ENCODE measurements around the gene MITF. TPM values are rescaled to one million over a fixed set of nuclear protein-coding genes. Genes with fewer than 3 reads are reported as not detected.

The MITF gene
- total RNA-seq, 2 experiments from 2014 or later, result not detected

DNA sequence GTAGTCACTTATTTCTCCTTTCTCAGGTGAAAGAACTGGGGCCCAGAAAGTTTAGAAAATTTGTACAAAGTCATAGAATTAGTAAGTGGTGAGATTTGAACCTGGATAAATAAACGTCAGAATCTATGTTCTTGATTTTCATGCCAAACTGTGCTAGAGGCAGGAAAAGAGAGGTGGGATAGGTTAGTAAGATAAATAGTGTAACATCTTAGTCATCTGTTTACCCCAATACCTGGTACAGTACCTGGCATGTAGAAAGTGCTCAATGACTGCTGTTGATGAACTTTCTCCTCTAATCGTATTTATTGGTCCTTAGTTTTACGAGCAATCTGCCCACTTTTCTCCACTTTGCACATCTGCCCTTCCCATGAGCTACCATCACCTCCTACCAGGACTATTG, 124.9 kb downstream of the MITF start:
- Mint-ChIP-seq H3K4me1 (no peaks in the 10 kb centered on the region), H3K27me3 (no peaks in the 10 kb centered on the region), H3K36me3 (no peaks in the 10 kb centered on the region), H3K9me3 (ENCODE audit: low read depth) (no peaks in the 10 kb centered on the region), H3K4me3 (no peak overlapping the region), H3K27ac (no peak overlapping the region)
- ATAC-seq, result no peak
- CTCF ChIA-PET, result no interaction called here
- DNase-seq, result no peak

DNA sequence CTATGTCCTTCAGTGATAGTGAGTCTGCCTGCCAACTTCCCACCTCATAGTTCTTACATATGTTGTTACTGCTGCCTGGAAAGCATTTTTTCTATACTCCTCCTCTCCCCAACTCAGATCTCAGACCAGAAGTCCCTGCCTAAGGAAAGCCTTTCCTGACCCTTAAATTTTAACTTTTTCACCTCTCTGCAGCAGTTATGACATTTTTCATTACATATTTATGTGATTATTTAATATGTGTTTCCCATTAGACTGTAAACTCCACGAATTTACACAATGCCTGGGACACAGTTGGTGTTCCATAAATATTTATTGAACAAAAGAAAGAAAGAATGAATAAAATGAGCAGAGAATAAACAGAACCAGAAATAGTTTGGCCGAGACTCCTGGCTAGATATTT, 125.5 kb downstream of the MITF start:
- no peak for DNase-seq
- Mint-ChIP-seq H3K36me3 (no peaks in the 10 kb centered on the region), H3K27ac (no peak overlapping the region), H3K4me3 (no peak overlapping the region), H3K9me3 (ENCODE audit: low read depth) (no peaks in the 10 kb centered on the region), H3K4me1 (no peaks in the 10 kb centered on the region), H3K27me3 (no peaks in the 10 kb centered on the region)
- ATAC-seq, result no peak
- CTCF ChIA-PET, result no interaction called here

DNA sequence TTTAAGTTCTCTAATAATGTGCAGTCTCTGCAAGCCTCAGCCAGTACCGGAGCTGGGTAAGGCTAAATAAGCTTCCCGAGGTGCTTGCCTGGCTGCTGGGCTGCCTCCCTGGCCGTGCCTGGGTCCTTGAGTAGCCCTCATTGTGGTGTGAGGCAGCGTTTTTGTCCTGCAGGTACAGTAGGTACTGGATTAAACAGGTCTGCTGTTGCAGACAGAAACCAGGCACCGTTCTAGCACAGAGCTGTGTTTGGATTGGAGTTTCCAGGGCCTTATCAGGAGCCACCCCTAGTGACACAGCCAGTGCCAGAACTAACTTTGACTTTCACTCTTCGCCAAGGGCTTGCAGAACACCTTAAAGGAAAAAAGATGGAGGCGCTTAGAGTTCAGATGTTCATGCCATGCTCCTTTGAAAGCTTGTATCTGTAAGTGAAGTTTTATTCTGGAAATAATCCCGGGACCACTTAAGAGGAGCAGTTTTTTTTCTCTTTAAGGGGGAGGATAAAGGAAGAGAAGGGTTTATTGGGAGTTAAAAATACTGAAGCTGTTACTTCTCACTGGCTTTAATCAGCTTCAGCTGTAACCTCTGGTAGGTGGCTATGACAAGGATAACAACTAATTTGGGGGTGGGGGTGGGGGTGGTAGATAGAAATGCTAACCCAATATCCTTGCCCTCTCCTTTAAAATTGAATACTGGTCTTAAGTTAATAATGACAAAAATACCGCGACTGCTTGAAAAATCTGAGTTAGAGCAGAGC, 126.8 kb downstream of the MITF start:
- no peak for DNase-seq
- no peaks in the 10 kb centered on the region for H3K9me3 Mint-ChIP-seq (ENCODE audit: low read depth)
- H3K36me3 Mint-ChIP-seq, result no peaks in the 10 kb centered on the region
- CTCF ChIA-PET, result interaction anchor here (0.7 kb wide), 1 partner anchor 38 kb away, joined by 4 read pairs; no protein-coding TSS in a partner anchor
- H3K27me3 Mint-ChIP-seq, result no peaks in the 10 kb centered on the region
- H3K27ac Mint-ChIP-seq, result no peak overlapping the region
- ATAC-seq, result no peak
- H3K4me1 Mint-ChIP-seq, result no peaks in the 10 kb centered on the region
- no peak overlapping the region for H3K4me3 Mint-ChIP-seq

DNA sequence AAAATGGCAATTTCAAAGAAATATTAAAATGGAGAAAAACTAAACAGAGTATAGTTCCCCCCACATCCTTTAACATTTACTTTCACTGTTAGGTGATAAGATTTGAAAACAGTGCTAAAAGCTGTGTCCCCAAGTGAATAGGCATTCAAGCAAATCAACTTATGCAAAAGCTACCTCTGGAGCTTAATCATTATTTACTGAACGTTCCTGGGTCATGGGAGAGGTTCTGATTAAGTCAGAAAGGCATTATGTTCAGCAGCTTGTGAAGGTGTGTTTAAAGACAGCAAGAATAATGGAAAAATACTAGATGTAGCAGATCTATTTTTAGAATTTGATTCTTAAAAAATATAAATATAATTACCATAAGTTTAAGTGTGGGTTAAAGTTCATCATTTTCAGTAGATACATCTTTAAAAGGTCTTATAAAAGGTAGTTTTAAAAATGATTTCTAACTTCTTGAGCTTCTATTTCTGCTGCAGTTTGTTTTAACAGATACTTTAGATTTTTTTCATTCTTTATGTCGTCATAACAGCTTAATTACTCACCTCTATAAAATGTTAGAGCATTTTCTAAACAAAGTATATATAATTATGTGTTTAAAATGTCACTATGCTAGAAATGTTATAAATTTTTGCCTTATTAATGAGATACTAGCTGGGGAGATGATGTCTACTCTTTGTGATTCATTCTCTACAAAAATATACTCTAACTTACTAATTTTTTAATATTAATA, 127.9 kb downstream of the MITF start:
- Mint-ChIP-seq H3K4me1 (no peaks in the 10 kb centered on the region), H3K36me3 (no peaks in the 10 kb centered on the region), H3K4me3 (no peak overlapping the region), H3K9me3 (ENCODE audit: low read depth) (no peaks in the 10 kb centered on the region), H3K27me3 (no peaks in the 10 kb centered on the region), H3K27ac (no peak overlapping the region)
- ATAC-seq, result no peak
- CTCF ChIA-PET, result no interaction called here
- no peak for DNase-seq

DNA sequence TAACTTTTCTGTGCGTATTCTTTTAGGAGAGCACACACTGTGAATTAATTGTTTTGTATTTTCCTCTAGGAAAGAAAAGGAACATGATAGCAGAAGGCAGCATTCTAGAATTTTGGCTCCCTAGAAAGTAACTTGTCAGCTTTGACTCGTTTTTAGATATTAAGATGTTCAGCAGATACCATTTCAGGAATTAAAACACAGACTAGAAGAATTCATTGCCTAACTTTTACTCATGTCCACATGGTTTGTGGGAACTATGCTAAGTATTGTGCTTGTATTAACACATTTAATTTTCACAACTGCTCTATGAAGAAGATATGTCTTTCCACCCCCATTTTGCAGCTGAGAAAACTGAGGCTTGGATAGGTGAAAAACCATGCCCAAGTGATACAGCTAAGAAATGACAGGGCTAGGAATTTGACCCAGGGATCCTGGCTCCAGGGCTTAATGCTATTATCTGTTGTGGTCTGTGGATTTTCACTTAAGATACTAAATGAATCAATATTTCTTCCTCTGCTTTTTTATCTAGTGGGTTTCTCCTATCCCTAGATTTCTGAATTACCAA, 128.8 kb downstream of the MITF start:
- CTCF ChIA-PET, result no interaction called here
- ATAC-seq (no peak), DNase-seq (no peak)
- Mint-ChIP-seq H3K36me3 (no peaks in the 10 kb centered on the region), H3K27ac (no peak overlapping the region), H3K9me3 (ENCODE audit: low read depth) (no peaks in the 10 kb centered on the region), H3K4me3 (no peak overlapping the region), H3K4me1 (no peaks in the 10 kb centered on the region), H3K27me3 (no peaks in the 10 kb centered on the region)

DNA sequence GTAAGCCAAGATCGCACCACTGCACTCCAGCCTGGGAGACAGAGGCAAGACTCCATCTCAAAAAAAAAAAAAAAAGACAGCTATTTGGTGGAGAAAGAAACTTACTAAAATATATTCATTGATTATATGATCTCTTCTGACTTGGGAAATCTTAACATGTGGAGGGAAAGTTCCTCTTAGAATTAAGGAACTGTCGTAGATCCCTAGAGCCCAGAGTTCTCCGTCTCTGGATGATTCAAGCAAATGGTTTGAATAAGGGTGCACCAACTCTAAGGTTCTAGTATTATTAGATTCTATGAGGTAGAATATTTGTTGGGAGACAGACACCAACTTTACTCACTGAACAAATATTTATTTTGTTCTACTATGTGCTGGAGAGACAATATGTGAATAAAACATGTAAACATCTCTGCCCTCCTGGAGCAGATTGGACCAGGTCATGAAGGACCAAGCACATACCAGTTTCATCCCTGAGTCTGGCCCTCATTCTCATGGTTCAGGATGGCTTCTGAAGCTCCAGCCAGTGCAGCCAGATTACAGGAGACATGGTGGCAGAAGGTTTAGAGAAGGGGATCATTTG, 129.7 kb downstream of the MITF start:
- Mint-ChIP-seq H3K4me1 (no peaks in the 10 kb centered on the region), H3K4me3 (no peak overlapping the region), H3K27me3 (no peaks in the 10 kb centered on the region), H3K36me3 (no peaks in the 10 kb centered on the region), H3K27ac (no peak overlapping the region), H3K9me3 (ENCODE audit: low read depth) (no peaks in the 10 kb centered on the region)
- DNase-seq (no peak), ATAC-seq (no peak)
- CTCF ChIA-PET, result no interaction called here

DNA sequence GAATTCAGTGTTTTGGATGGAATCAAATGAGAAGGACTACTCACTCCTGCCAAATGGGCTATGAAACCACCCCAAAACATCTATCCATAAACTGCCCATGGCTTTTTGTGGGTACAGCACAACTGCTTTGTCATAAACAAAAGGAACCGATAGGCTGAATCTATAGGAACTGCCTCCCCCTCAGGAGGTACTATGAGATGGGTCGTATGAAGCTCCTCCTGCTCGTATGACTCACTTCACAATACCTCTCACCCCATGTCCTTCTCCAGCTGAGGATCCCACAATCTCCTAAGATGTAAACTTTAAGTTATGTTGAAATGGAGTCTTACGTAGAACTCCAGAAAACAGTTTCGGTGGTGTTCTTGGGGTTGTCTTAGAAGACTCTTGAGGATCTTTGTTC, 130.4 kb downstream of the MITF start:
- no peak for ATAC-seq
- Mint-ChIP-seq H3K27me3 (no peaks in the 10 kb centered on the region), H3K9me3 (ENCODE audit: low read depth) (no peaks in the 10 kb centered on the region), H3K4me1 (no peaks in the 10 kb centered on the region), H3K4me3 (no peak overlapping the region), H3K27ac (no peak overlapping the region), H3K36me3 (no peaks in the 10 kb centered on the region)
- CTCF ChIA-PET, result no interaction called here
- DNase-seq, result no peak

DNA sequence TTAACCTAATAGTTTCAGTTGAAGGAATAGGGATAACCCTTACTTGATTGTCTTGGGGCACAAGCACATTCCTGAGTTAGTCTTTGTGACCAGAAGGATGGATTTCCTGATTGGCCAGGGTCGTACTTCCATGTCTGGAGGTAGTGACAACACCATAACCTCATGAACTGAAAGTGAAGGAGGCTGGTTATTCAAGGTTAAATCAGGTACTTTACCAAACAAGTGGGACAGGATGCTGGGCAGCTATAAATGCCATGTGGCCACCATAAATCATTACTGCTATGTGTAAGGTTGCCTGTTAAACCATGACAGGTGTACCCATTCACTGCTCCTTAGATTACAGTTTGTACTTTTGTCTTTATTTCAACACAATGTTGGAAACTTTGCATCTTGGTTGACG, 132.0 kb downstream of the MITF start:
- Mint-ChIP-seq H3K4me1 (no peaks in the 10 kb centered on the region), H3K36me3 (no peaks in the 10 kb centered on the region), H3K9me3 (ENCODE audit: low read depth) (no peaks in the 10 kb centered on the region), H3K4me3 (no peak overlapping the region), H3K27ac (no peak overlapping the region), H3K27me3 (no peaks in the 10 kb centered on the region)
- CTCF ChIA-PET, result no interaction called here
- ATAC-seq (no peak), DNase-seq (no peak)

DNA sequence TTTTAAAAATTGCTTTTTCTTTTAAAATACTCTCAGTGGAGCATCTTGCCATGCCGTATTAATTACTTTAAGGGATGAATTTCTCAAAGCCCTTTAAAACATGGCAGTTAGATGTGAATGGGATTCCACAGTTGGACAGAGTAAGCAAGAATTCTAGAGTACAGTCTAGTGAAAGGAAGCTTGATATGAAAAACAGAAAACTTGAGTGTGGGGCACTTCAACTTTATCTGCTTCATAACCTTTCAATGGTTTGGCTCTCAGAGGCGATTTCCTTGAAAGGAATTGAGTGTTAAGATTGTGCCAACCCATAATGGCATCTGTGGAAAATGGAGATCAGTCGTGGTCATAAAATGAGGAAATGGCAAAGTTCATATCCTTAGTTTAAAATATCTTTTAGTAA, 132.6 kb downstream of the MITF start:
- DNase-seq (no peak), ATAC-seq (no peak)
- CTCF ChIA-PET, result no interaction called here
- Mint-ChIP-seq H3K4me1 (no peaks in the 10 kb centered on the region), H3K4me3 (no peak overlapping the region), H3K36me3 (no peaks in the 10 kb centered on the region), H3K27ac (no peak overlapping the region), H3K27me3 (no peaks in the 10 kb centered on the region), H3K9me3 (ENCODE audit: low read depth) (no peaks in the 10 kb centered on the region)

DNA sequence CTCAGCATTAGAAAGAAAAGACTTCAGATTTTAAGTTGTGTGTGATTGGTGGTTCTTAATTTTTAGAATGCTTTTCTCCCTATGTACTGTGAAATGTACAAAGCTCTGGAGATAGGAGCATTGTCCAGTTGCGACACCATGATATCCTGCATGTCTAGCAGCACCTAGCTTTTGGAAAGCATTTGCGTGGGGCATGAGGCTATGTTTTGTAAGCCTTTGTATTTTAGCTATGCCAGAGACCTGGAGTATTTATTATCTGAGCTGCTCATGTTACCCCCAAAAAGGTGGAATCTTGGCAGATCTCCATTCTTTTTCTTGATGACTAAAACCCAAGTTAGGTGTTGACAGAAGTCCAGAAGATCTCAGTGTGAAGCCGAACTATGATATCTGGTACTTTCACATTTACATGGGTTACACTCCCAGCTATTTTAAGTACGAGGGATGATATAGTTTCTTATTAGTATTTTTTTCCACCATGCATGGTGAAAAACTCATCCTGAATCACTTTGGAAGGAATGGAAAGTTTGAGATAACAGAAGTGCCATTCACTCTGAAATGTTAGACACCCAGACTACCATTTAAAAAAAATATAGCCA, 133.6 kb downstream of the MITF start:
- DNase-seq, result no peak
- Mint-ChIP-seq H3K27ac (no peak overlapping the region), H3K27me3 (no peaks in the 10 kb centered on the region), H3K36me3 (no peaks in the 10 kb centered on the region), H3K4me1 (no peaks in the 10 kb centered on the region), H3K9me3 (ENCODE audit: low read depth) (no peaks in the 10 kb centered on the region), H3K4me3 (no peak overlapping the region)
- no peak for ATAC-seq
- CTCF ChIA-PET, result no interaction called here

DNA sequence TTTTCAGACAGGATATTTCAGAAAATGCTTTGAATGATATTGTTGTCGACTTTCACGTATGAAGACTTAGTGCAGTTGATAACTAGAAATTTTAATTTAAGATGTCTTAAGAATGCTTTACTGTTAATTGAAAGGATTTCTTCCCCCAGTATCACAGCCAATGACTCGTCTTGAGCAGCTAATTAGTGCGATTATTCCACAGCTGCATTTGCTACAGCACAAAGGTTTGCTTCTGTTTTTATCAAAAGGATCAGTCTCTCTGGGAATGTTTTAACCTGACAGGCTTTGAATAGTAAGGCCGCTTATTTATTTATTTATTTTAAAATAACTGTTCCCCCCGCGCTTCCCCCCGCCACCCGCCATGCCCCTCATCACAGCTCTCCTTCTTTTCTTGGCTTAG, 136.8 kb downstream of the MITF start:
- Mint-ChIP-seq H3K9me3 (ENCODE audit: low read depth) (no peaks in the 10 kb centered on the region), H3K4me1 (no peaks in the 10 kb centered on the region), H3K27me3 (no peaks in the 10 kb centered on the region), H3K36me3 (no peaks in the 10 kb centered on the region), H3K4me3 (no peak overlapping the region), H3K27ac (no peak overlapping the region)
- CTCF ChIA-PET, result no interaction called here
- no peak for ATAC-seq
- no peak for DNase-seq

DNA sequence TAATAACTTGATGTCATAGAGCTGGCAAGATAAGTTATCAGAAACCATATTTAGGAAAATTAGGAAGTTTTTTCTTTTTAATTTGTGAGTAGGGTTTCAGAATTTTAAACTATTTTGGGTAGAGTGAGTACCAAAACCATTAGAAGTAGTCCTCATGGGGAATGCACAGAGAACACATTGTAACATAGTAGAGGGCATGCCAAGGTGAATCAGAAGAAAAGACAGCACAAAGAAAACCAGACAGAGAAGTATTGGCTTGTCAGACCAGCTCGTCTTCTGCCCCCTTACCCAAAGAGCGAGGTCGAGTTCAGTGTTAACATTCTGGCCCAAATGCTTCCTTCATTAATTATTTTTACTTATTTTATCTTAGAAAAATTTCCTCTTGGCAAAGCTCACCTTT, 139.0 kb downstream of the MITF start:
- no peaks in the 10 kb centered on the region for H3K9me3 Mint-ChIP-seq (ENCODE audit: low read depth)
- H3K4me1 Mint-ChIP-seq, result no peaks in the 10 kb centered on the region
- no peak overlapping the region for H3K4me3 Mint-ChIP-seq
- no peaks in the 10 kb centered on the region for H3K27me3 Mint-ChIP-seq
- ATAC-seq (no peak), DNase-seq (no peak)
- H3K36me3 Mint-ChIP-seq, result no peaks in the 10 kb centered on the region
- CTCF ChIA-PET, result no interaction called here
- H3K27ac Mint-ChIP-seq, result no peak overlapping the region

DNA sequence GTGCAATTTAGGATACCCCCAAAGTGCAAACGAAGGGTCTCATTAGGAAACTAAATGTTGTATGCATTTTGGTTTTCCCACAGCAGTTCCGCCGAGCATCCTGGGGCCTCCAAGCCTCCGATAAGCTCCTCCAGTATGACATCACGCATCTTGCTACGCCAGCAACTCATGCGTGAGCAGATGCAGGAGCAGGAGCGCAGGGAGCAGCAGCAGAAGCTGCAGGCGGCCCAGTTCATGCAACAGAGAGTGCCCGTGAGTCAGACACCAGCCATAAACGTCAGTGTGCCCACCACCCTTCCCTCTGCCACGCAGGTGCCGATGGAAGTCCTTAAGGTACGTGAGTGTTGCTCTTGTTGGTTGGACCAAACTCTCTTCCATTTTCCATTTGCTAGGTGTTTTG, 139.8 kb downstream of the MITF start:
- H3K36me3 Mint-ChIP-seq, result no peaks in the 10 kb centered on the region
- CTCF ChIA-PET, result no interaction called here
- H3K27me3 Mint-ChIP-seq, result no peaks in the 10 kb centered on the region
- no peaks in the 10 kb centered on the region for H3K4me1 Mint-ChIP-seq
- no peak for ATAC-seq
- H3K4me3 Mint-ChIP-seq, result no peak overlapping the region
- no peaks in the 10 kb centered on the region for H3K9me3 Mint-ChIP-seq (ENCODE audit: low read depth)
- DNase-seq, result no peak
- no peak overlapping the region for H3K27ac Mint-ChIP-seq

All from activated CD8-positive, alpha-beta memory T cell treated with anti-CD3 and anti-CD28 coated beads, Interleukin-2, amount 10 ng/mL, durations not matched to agents 7 days and 5 days (primary cell).